NCI-H1417 treated with DMSO at 0.1 percent for 48 hours (cell line): Measurements from ENCODE around the gene RFXANK.
"Not testable (repeated sequence)": the region's sequence is repeated elsewhere in the genome, so short reads cannot be mapped to it uniquely, and the experiment has no call there.

Source experiments
- DNase-seq: peaks from one replicate; lab custom pipeline; 2025; lab: John Stamatoyannopoulos, UW

RFXANK gene, protein sequence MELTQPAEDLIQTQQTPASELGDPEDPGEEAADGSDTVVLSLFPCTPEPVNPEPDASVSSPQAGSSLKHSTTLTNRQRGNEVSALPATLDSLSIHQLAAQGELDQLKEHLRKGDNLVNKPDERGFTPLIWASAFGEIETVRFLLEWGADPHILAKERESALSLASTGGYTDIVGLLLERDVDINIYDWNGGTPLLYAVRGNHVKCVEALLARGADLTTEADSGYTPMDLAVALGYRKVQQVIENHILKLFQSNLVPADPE

DNA sequence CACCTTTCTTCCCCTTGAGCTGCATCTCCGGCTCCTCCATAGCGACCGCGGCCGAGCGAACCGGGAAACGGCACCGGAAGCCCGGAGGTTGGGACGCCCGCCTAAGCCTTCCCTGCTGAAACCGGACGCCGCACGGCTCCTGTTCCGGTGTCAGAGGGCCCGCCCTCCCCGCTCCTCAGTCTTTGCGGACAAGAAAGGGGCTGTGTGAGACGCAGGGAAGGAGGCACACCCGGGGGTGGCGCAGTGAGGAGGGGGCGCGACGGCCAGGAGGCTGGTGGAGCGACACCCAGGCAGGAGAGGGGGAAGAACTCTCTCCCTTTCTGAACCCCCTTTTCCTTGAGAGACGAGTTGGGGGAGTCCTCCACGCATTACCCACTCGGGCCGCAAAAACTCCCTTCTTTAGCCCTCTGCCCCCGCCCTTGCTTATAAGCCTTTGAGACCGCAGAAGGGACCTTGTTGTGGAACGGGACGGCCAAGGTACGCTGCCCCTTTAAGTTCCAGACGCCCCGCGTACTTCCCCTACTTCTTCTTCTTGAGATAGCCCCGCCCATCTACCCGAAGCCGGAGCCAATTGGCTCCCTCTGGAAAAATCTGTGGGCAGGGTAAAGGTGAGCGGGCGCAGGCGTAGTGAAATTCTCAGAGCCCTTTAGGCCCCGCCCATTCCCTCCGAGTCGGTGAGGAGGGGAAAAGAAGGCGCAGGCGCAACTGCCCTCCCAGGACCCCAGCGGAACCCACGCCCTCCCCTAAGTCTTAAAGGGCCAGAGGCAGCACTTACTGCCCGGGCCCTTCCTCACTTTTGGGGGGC, at the start of gene RFXANK, which contains the start of gene BORCS8:
TSS of gene RFXANK (plus strand) at position 181 of the 805 bp plus-strand sequence. CDS start 1,689 bp downstream, outside the sequence.
TSS of gene BORCS8 (minus strand) at position 75 of the 805 bp plus-strand sequence. CDS start at position 40, 35 bp downstream.
- DNase-seq = peak; percentile 98

DNA sequence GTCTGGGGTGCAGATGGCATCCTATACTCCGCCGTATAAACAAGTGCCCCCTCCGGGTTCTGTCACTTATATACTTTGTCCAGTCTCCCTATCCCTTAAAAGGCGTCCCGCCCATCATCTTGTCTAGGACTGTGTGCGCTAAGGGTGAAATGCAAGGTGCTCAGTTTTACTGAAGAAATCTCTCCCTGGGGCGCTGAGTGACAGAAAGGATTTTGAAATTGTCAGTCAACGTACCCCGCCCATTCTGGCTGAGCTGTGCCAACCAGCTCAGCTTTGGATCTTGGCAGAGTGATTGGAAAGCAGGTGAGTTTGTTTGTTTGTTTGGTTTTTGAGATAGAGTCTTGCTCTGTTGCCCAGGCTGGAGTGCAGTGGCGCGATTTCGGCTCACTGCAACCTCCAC, 49.7 kb upstream of the RFXANK start:
- no peak for DNase-seq

DNA sequence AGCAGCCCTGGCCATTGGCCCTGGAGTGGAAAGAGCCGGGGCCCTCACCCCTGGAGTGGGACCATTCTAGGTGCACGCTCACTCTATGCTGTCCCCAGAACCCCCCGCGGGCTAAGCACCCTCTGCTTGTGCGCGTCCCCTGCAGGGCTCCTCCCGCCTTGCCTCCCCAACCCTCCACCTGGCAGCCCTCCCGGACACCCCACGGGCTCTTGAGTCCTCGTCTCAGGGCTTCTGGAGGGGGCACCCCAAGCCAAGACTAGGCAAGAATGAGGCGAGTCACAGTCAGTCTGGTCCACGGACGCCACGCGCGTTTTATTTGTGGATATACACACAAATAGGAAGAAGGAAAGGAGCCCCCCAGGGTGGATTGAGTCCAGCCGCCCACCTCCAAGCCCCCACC, 46.8 kb upstream of the RFXANK start:
- no peak for DNase-seq

DNA sequence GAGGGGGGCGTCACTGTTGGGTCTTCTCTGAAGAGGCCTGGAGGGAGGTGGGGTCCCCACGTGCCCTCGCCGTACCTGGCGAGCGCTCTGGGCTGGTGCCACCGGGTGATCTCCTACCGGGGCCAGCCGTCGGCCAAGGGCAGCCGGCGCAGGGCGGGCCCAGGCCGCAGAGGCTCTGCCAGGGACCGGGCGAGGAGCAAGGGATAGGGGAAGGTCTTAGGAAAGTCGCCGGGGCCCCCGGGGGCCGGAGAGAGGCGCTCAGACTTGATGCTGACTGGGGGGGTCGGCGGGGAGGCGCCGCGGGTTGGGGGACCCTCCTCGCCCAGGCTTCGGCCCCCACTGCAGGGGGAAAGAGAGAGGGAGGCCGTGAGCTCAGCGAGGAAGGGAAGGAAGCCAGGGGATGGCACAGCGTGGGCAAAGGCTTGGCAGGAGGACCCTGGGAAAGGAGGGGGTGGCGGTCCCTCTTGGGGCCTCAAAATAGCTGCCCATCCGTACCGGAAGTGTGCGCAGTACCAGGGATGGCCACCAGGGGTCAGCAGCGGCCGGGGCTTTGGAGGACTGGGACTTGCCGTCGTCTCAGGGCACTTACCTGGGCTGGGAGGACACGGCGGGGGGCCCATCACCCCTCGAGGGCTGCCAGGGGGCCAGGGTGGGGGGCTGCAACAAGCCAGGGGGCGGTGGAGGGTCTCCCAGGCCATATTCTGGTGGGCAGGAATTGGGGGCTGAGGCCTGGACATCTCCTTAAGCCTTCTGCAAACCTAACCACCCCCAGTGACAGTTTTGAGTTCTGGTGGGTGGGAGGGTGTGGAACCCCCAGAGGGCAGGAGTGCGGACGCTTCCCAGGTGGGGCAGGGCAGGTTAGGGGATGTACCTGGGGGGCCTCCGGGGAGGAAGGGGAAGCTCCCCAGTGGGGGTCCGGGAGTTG, 46.1 kb upstream of the RFXANK start:
- DNase-seq = no peak

DNA sequence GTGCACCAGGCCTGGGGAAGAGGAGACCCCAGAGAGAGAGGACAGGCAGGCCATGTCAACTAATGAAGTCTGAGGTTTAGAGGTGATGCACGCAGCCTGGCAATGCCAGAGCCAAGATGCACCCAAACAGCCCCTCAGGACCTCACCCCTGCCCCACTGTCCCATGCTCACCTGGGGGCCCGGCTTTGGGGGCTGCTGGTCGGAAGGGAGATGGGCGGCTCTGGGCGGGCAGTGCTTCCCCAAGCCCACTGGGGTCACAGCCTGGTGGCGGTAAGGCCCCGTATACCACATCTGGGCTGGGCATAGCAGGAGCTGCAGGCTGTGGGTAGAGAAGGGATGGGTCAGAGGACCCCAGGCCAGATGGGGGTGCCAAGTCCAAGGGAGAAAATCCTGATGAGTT, 45.2 kb upstream of the RFXANK start:
- DNase-seq = no peak

DNA sequence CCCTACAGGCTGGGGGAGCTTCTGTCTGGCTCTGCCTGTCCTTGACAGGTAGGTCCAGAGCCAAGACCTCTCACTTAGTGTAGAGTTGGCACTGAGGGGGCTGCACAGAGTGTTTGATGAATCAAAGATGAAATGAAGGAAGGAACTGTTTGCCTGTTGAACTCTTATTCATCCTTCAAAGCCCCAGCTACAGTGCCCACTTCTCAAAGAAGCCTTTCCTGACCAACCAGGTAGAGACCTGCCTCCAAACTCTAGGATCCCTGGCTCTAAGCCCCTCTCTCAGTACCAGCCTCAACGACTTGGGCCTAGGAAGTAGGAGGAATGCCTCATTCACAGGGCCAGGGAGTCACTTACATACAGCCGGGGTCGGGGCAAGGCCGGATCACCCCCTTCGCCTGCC, 44.7 kb upstream of the RFXANK start:
- no peak for DNase-seq

DNA sequence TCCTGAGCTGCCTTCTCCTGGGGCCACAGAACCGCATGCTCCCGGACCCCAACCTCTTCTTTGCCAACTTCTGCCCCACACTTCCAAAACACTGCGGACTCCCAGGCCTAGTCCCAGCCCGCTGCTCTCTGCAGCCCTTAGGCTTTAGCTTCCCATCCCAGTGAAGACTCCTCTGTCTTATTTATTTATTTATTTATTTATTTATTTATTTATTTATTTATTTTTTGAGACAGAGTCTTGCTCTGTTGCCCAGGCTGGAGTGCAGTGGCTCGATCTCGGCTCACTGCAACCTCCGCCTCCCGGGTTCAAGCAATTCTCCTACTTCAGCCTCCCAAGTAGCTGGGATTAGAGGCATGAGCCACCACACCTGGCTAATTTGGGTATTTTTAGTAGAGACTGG, 43.6 kb upstream of the RFXANK start:
- DNase-seq = not testable (repeated sequence)

DNA sequence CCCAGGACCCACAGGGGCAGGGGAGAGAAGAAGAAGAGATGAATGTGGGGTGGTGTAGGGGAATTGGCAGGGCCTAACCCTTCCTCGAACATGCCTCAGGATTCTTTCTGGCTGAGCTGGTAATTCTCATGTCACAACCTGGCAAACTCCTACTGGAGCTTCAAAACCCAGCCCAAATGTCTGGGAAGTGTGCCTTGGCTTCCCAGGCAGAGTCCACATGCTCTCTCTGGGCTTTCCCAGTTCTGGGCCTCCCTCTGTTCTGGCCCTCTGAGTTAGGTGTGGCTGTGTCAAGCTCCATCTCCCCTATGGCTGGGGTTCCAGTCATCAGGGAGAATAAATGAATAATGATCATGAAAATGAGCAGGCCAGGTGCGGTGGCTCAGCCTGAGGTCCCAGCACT, 42.6 kb upstream of the RFXANK start:
- no peak for DNase-seq

DNA sequence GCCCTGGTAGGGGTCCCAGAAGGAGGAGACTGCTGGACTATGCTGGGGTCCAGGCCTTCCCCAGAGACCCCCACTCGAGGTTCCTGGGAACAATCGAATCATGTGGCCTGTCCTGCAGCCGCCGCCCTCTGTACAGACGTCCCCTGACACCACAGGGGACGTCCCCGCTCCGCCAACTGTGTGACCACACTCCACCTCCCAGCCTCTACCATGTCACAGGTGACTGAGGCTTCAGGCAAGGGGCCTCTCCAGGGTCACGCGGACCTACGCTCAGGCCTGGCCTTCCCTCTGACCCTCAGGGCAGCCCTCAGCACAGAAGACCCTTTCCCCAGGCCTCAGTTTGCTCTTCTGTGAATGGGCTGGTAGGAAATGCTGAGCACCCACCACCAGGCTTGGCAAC, 40.6 kb upstream of the RFXANK start:
- no peak for DNase-seq

DNA sequence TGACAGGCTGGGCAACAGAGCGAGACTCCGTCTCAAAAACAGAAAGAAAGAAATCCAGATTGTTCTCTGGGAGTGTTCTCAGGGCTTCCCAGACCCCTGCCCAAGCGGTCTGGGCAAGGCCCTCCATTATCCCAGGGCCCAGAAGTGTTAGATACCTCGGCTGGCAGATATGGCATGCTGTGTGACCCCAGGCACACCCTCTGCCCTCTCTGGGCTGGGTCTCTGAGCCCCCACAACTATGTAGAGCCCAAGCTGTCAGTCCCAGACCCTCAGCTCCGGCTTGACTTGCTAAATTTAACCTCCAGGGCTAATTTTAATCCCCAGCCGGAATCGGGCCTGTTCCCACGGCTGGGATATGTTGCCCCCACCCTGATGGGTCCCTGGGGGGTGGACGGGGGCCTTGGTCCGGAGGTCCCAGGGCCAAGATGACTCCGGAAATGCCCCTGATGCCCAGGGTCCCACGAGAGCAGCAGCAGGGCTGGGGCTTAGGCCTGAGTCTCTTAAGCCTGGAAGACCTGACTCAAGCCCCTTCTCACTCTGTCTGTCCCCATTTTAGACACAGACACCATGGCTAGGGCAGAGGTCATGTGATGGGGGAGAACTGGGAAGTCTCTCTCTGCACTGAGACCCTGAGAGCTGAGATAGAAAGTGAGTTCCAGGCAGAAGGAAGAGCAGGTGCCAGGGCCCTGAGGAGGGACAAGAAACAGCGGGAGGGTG, 39.2 kb upstream of the RFXANK start:
- DNase-seq = no peak

DNA sequence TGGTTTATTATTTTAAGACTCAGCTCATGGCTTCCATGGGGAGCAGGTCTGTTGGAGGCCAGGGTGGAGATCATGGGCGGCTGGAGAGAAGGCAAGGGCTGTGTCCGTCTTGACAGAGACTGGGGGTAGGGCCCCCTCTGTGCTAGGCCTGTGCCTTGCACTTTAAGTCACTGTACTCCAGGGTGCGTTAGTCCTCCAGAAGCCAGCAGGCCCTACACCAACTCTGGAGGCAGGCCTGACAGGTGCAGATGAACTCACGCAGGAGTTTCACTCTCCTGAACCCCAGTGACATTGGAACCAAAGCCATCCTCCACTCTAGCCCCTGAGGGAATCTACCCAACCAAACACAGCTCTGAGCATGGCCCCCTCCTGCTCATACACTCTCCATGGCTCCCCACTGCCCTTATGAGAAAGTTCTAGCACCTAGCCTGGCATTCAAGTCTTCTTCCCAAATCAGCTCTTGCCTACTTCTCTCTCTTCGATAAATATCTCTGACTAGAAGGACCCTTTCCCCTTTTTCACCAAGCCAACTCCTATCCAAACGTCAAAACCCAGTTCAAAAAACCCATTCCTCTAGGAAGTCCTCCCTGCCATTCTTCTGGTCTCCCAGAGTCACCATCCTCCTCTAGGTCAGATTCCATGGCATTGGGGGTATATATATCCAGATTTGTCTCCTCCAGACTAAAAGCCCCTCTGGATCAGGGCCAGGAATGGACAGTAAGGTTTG, 37.1 kb upstream of the RFXANK start:
- no peak for DNase-seq

DNA sequence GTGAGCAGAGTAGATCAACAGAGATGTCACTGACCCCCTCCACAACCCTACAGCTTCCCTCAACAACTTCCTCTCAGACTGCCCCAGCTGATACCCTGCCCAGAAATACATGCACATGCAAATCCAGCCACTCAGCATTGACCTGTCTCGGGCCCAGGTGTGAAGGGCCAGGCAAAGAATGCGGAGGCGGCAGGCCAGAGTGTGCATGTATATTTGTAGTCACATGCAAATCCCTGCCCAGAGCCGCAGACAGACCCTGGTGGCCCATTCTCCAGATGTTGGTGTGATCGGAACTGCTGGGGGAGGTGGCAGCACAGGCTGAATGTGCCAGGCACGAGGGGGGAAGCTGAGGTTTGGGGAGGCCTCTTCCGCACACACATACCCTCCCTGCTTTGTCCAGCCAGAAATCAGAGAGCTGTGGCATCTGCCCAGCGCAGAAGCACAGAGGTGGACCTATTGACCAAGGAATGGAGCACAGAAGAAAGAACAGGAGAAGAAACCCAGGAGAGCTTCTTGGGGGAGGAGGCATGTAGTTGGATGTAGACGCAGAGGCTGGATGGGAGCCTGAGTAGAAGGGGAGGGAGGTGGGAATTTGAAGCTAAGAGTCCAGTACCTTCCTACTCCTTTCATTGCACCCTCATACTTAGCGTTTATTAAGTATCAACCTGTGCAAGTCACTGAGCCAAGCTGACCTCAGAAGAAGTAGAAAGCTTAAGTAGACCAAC, 36.4 kb upstream of the RFXANK start:
- DNase-seq = no peak

DNA sequence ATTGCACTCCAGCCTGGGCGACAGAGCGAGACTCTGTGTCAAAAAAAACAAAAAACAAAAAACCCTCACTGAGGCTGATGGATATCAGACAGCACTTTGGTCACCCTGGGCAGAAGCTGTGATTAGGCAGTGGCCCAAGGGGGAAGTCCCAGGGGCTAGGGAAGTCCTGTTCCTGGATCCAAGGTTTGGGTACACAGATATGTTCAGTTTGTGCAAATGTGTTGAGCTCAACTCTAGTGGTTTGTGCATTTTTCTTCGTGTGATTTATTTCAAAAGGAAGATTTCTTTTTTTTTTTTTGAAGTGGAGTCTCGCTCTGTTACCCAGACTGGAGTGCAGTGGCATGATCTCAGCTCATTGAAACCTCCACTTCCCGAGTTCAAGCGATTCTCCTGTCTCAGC, 34.2 kb upstream of the RFXANK start:
- no peak for DNase-seq

DNA sequence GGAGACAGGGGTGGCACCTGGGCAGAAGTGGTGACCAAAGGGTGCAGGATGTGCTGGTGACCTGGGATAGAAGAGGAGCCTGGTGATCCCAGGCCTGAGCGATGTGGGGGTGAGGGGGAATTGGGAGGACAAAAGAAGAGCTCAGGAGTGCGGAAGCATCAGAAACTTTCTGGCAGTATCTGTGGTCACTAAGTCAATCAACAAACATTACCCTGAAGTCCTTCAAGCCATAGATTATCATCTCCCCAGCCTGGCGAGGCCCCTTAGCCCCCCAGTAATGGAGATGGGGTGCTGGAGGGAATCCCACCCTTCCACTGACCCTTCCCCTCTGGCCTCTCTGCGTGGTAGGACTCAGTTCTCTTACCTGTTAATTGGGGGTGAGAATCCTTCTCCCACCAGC, 32.5 kb upstream of the RFXANK start:
- no peak for DNase-seq

DNA sequence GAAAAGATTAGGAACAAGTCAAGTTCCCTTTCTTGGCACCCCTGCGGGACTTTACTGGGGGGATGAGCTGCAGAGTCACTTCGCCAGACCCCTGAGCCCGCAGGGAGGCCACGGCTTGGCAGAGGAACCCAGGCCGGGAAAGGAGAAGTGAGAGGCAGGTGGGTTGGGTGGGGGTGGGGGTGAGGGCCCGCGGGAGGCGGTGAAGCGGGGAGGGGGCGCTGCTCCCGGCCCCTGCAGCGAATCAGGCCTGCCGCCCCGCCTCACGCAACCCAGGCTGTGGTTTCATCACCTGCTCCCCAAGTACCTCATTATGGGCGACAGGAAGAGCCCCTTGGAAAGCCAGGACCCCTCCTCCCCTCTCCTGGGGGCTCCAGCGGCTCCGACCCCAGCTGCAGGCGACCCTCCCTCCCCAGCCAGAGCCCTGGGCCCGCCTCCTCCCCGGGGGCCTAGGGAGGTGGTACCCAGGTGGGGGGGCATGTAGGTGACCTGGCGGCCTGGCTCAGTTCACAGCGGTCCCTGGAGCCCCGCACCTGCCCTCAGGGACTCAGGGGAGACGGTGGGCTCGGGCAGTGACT, 31.5 kb upstream of the RFXANK start:
- DNase-seq = no peak

DNA sequence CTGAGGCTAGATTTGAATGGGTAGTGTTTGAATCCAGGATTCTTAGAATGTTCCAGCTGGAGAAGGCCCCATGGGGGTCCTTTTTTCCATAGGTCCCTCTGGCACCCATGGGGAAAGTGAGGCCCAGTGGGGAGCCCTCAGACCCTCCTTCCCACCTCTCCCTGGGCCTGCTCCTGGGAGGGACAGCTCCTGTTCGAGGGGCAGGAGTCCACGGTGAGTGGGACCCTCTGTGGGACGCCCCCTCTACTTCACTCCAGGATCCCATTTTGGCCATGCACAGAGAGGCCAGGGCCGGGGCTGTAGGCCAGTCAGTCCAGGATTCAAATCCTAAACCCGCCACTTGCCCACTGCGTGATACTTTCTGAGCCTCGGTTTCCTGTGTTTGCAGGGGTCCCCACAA, 29.6 kb upstream of the RFXANK start:
- no peak for DNase-seq

DNA sequence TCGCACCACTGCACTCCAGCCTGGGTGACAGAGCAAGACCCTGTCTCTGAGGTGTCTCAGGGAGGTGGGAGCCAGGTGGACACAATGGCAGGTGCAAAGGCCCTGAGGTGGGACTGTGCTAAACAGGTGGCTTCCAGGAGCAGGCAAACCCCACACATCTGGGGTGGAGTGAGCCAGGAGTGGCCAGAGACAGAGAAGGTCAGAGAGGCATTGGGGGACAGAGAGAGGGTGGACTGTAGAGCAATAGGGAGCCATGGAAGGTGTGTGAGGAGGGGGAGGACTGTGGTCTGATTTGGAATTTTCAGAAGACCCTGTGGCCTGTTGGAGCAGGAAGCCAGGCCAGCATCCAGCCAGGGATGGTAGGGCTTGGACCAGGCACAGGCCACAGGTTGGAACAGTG, 26.7 kb upstream of the RFXANK start:
- DNase-seq = no peak

DNA sequence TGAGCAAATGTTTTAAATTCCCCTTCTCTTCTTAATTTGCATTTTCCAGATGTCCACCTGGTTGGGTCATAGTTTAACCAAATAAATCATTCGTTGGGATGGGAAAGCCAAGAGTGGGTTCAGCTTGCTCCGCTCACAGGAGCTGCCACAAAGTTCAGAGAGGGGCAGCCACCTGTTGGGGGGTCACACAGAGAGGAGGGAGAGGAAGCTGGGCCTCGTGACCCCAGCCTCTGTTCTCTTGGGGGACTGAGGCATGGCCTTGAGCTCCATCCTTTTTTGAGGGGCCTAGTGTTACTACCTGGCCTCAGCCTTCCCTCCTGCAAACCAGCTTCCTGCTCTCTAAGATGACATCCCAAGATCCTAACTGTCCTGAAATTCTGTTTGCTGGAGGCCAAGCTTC, 24.4 kb upstream of the RFXANK start:
- DNase-seq = no peak

DNA sequence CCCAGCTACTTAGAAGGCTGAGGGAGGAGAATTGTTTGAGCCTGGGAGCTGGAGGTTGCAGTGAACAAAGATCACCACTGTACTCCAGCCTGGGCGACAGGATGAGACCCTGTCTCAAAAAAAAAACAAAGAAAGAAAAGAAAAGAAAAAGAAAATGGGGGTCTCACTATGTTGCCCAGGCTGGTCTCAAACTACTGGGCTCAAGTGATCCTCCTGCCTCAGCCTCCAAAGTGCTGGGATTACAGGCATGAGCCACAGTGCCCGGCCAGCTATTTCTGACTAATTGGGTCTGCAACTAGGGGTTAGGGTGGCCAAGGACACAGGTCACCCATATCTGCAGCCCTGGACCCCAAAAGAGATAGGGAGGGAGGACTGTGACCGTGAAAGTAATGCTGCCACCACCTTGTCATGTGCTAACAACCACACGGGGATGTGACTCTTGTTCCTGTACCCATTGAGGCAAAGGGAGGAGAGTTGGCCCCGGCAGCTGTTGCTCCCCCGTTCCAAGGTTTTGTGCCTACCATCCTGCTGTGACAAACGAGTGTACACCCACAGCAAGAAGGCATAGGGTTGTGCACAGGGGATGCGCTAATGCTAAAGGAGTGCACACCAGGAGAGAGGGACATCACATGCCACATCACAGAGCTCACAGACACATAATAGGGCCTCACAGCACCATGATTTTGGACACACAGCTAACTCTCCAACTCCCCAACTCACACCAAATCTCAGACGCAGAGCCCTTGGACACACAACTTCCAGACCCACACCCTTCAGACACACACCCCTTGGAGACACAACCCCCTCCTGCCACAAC, 22.6 kb upstream of the RFXANK start:
- DNase-seq = no peak
